GM12892 (cell line): ENCODE data around the gene DCUN1D2.

ENCODE experiments used
- DNase-seq: peaks from one replicate; pipeline ENCODE4 v3.0.0; 2011; ENCODE audit not compliant: insufficient read length
- FAIRE-seq: peaks from 2 replicates; lab custom pipeline; 2011; peaks lifted over from hg19 to GRCh38; lab: Jason Lieb, UNC
- POLR2A ChIP-seq: IDR thresholded peaks from 2 replicates; pipeline ENCODE4 v1.6.1; 2011; ENCODE audit warnings: low read depth, low read length, control low read depth
- POLR2AphosphoS5 ChIP-seq: IDR thresholded peaks from 2 replicates; pipeline ENCODE4 v1.6.1; 2011; ENCODE audit warnings: low read depth, low read length, control low read depth
- TAF1 ChIP-seq: IDR thresholded peaks from 2 replicates; pipeline ENCODE4 v1.6.1; 2011; ENCODE audit warnings: low read depth, mild to moderate bottlenecking, control low read depth, low read length, borderline replicate concordance

DCUN1D2 gene

DNA sequence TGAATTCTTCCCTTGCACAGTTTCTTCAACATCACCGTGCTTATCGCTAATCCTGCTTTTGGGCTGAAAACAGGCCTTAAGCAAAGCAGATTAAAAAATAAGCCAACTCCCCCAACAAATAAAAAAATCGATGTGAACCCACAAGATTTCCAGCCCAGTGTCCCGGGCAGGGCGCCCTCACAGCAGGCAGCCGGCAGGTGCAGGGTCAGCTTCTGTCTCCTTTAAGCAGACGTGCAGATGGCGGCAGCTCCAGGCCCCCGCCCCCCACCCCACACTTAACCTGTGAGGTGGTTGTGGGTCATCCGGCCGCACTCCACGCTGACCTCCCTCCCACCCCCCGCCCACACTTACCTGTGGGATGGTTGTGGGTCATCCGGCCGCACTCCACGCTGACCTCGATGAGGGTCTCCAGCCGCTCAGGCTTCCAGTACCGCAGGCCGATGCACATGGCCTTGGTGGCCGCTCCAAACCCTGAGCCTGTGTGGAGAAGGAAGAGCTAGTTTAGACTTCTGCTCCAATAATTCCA, 57.1 kb downstream of the DCUN1D2 start:
- no peak for DNase-seq
- no peak for TF ChIP-seq POLR2AphosphoS5
- no peak for TF ChIP-seq TAF1
- no peak for TF ChIP-seq POLR2A
- no peak for FAIRE-seq

DNA sequence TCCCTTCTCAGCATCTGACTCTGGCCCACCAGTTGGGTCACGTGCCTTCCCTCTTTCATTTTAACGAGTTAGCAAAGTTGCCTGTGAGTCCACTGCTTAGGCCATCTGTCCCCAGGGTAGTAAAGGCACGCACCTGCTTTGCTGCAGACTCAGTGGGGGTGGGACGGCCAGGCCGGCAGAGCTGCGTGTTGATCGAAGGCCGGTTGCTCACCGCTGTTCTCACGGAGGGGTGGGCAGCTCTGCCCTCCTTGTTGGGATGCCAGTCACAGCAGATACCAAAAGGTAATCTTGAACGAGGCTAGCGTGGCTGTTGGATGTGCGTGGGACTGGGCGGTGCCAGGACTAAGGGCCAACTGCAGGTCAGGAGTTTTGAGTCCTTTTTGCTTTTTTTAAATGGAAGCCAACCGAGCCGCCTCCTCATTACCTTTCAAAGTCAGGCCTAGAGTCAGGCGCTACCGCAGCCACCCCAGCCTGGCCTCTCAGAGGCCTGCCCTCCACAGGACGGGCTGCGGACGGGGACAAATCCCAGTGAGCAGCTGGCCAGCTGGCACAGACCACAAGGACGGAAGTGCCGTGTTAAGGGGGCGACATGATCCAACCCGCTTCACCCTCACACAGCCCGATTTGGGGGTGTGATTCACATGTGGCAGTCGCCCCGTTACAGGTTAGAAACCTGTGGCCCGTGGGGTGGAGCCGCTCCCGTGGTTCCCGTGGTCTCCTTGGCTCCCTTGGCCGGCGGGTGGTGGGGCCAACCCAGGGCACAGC, 57.8 kb downstream of the DCUN1D2 start:
- TF ChIP-seq TAF1 (no peak), POLR2AphosphoS5 (no peak), POLR2A (no peak)
- DNase-seq (no peak), FAIRE-seq (no peak)

DNA sequence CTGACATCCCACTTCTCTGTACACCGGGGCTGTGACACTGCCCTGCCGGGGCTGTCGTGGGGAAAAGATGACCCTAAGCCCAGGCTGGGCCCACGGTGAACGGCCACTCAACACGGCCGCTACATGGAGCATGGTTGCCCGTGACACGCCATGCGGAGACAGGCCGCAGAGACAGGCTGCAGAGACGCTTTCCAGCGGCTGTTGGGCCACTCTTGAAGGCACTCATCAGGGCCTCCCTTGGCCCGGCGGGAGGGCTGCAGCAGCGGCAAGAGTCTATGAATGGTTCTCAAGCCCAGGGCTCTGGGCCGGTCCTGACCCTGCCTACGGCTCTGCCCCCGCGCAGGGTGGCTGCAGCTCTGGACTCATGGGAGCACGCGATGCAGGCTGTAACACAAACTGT, 59.3 kb downstream of the DCUN1D2 start:
- no peak for DNase-seq
- FAIRE-seq: no peak
- TF ChIP-seq POLR2AphosphoS5: no peak

DNA sequence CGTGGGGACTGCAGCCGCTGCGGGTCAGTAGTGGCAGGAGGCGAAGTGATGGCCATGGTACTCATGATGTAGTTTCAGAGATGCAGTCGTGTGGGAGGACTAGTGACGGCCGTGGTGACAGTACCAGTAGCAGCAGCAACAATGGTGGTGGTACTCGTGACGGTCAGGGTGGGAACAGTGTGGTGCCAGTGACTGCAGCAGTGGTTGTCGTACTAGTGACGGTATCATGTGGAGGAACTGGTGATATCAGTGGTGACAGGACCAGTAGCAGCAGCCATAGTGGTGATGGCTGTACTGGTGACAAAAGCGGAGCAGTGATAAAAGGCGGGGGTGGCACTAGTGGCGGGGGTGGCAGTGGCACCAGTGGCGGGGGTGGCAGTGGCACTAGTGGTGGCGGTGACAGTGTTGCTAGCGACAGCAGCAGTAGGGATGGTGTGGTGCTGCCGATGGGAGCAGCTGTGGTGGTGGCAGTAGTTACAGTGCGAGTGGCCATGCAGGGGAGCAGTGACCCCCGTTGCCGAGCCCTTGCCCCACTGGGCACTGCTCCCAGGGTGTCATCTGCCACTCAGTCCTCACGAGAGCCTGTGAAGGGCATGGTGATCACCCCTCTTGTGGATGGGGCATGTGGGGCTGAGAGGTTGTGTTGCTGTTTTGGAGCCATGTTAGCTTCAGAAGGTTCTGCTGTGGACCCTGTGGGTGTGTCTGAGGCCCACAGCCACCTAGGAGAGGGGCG, 60.0 kb downstream of the DCUN1D2 start:
- TF ChIP-seq POLR2A (no peak), POLR2AphosphoS5 (no peak), TAF1 (no peak)
- DNase-seq (no peak), FAIRE-seq (no peak)

DNA sequence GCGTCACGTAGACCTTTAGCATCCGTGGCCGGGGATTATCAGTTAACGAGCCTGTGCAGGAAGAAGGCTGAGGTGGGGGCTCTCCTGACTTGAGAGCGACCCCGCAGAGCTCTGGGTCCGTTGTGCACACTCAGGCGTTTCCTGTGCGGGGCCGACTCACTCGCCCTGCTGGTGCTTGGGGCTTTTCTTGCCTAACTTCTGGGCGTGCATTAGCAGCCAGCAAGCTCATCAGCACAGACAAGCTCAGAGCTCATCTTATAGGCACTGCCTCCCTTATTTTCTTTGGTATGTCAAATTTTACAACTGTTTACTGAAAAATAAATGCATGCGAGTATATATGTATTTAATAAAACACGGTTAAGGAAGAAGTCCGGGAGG, 60.9 kb downstream of the DCUN1D2 start:
- FAIRE-seq: no peak
- TF ChIP-seq TAF1 (no peak), POLR2A (no peak)

DNA sequence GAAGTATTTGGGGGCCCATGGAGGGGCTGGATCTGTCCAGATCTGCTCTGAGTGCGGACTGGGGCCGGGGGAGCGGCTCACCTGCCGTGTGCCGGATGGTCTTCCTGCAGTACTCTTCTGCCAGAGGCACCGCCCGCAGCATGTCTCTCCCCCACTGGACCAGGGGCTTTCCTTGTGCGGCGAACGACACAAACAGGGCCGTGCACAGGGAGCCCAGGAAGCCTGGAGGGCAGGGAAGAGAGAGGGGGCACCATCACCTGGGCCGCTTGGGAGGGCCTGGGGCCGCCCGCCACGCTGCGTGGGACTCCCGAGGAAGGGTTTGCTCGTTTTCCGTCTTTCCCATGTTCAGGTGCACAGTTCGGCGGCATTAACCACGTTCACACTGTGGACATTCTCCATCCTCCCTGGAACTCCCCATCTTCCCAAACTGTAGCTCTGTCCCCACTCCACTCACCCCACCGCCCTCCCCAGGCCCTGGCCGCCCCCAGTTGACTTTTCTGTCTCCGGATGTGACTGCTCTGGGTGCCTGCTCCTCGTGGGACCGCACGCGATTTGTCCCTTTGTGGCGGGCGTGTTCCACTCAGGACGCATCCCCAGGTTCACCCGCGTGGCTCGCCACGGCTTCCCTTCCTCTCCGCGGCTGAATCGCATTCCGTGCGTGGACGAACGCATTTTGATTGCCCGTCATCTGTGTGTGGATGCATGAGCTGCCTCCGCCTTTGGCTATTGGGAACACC, 61.5 kb downstream of the DCUN1D2 start:
- no peak for FAIRE-seq
- TF ChIP-seq POLR2A: no peak
- TF ChIP-seq POLR2AphosphoS5: no peak
- TF ChIP-seq TAF1: no peak
- DNase-seq: no peak

More for the DNA sequence above, 60.9 kb downstream of the DCUN1D2 start:
- no peak for DNase-seq

DNA sequence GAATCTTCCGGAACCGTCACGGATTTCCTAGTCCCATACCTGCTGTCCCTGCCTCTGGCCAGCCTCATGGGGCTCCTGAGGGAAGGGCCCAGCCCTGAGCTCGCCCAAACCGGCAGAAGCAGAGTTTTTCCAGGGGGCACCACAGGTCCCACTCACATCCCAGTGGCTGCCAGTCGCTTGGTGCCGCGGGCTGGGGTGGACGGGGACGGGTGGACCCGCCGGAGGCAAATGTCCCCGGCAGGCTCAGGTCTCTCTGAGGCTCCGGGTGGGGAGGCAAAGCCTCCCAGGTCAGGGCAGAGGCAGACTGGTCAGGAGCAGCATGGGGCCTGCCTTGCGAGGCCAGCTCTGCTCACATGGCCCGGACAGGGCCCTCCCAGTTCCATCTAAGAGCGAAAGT, 62.0 kb downstream of the DCUN1D2 start:
- FAIRE-seq (no peak), DNase-seq (no peak)
- no peak for TF ChIP-seq TAF1
- no peak for TF ChIP-seq POLR2AphosphoS5

DNA sequence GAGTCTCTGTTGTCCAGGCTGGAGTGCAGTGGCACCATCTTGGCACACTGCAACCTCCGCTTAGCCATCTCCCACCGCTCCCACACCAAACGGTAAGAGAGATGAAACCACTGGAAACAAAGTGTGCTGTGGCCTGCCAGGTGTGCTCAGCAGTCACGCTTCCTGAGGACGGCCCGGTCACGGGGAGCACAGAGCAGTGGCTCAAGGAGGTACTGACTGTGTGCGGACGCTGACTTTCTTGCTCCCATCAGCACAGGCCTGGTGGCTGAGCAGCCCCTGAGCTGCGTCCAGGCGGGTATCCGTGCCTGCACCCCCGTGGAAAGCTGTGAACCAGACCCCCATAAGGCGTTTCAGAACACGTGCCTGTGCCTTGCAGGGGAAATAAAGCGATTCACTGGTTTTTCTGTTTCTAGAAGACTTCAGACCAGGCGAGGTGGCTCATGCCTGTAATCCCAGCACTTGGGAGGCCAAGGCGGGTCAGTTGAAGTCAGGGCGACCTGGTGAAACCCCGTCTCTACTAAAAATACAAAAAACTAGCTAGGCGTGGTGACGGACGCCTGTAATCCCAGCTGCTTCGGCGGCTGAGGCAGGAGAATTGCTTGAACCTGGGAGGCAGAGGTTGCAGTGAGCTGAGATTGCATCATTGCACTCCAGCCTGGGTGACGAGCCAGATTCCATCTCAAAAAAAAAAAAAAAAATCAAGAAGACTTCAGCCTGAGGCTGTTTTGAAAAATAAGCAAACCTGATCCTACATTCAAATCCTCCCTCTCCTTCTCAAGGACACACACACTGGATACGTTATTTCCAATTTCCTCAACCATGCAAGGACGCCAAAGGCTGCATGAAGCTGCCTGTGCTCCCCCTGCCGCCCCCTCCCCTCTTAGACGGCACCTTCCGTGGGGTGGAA, 62.7 kb downstream of the DCUN1D2 start:
- DNase-seq (no peak), FAIRE-seq (no peak)
- no peak for TF ChIP-seq TAF1
- no peak for TF ChIP-seq POLR2A
- no peak for TF ChIP-seq POLR2AphosphoS5

DNA sequence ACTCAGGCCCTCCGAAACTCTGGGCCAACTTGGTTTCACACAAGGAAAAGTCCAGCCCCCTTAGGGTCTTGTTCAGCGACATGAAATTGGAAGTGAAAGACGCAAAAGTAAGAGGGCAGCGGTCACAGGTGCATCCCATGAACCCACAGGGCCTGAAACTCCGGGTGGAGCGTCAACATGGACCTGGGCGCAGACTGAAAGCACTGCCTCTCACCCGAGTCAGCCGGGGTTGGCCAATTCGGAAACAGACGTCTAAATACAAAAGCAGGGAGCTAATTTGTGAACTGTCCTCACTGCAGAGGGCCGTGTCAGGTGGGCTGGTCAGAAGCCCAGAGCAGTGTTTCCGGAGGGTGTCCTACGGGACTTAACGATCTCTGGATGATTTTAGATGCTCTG, 63.9 kb downstream of the DCUN1D2 start:
- TF ChIP-seq TAF1 (no peak), POLR2AphosphoS5 (no peak), POLR2A (no peak)
- DNase-seq (no peak), FAIRE-seq (no peak)

DNA sequence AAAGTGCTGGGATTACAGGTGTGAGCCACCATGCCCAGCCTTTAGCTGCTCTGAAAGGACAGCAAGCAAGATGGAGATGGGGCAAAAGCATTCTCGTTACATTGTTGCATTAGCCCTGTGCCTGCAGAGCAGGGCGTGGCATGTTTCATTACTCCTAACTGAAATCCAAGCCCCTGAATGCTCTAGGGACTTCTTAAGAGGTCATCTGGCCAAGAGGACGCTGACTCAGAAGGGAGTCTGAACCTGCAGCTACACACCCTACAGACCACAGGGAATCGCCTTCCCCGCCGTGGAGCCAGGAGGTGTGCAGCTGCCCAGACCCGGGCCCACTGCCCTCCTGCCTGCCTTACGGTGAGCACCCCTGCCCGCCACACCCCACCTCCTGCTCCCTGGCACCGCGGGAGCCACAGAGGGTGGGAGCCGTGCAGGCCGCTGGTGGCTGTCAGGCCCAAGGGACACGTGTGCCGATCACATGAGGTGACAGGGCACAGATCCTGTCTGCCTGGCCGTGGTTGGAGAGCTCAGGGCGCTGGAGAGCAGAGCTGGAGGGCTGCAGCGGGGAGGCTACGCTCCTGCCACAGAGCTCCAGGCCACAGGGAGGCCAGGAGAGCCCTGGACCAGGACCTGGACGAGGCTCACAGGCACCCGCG, 64.4 kb downstream of the DCUN1D2 start:
- DNase-seq (no peak), FAIRE-seq (no peak)
- TF ChIP-seq POLR2A (no peak), POLR2AphosphoS5 (no peak), TAF1 (no peak)
